ENCODE results near the gene TCF20. TPM values are rescaled to one million over a fixed set of nuclear protein-coding genes. Genes with fewer than 3 reads are reported as not detected.

TCF20 gene
- total RNA-seq, 3 donors from 2014 or later: 24.2 to 43.3 (median 36.1) TPM

GRCh38 chr22:42225841-42226240 is 44.6 kb downstream of the TCF20 start:
- no peak for TF ChIP-seq POLR2A (IDR thresholded peaks at IDR 0.05)
- TF ChIP-seq POLR2AphosphoS5 (IDR thresholded peaks at IDR 0.05): no peak
- TF ChIP-seq, protein P1, sequence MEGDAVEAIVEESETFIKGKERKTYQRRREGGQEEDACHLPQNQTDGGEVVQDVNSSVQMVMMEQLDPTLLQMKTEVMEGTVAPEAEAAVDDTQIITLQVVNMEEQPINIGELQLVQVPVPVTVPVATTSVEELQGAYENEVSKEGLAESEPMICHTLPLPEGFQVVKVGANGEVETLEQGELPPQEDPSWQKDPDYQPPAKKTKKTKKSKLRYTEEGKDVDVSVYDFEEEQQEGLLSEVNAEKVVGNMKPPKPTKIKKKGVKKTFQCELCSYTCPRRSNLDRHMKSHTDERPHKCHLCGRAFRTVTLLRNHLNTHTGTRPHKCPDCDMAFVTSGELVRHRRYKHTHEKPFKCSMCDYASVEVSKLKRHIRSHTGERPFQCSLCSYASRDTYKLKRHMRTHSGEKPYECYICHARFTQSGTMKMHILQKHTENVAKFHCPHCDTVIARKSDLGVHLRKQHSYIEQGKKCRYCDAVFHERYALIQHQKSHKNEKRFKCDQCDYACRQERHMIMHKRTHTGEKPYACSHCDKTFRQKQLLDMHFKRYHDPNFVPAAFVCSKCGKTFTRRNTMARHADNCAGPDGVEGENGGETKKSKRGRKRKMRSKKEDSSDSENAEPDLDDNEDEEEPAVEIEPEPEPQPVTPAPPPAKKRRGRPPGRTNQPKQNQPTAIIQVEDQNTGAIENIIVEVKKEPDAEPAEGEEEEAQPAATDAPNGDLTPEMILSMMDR (IDR thresholded peaks at IDR 0.05): no peak

GRCh38 chr22:42222140-42222539 is 48.3 kb downstream of the TCF20 start:
- DNase-seq (ENCODE audit: low spot score in 2 of 2): no peak
- Histone ChIP-seq H3K27ac (no peak overlapping the region), H3K27me3 (no peaks in the 10 kb centered on the region), H3K36me3 (no peaks in the 10 kb centered on the region), H3K9me3 (no peaks in the 10 kb centered on the region), H3K4me1 (no peaks in the 10 kb centered on the region), H3K4me3 (no peak overlapping the region)
- intact Hi-C loops (cut with DNase I; ENCODE audit: low total_unique reads): loop anchor here (10.0 kb wide), 1 partner anchor 367 kb away; no protein-coding TSS in a partner anchor
- no peak for TF ChIP-seq POLR2AphosphoS5 (IDR thresholded peaks at IDR 0.05)
- TF ChIP-seq, protein P1 (IDR thresholded peaks at IDR 0.05): no peak
- no peak for TF ChIP-seq POLR2A (IDR thresholded peaks at IDR 0.05)

More at GRCh38 chr22:42225841-42226240, 44.6 kb downstream of the TCF20 start:
- Histone ChIP-seq H3K9me3 (no peaks in the 10 kb centered on the region), H3K4me3 (no peak overlapping the region), H3K27me3 (no peaks in the 10 kb centered on the region), H3K36me3 (no peaks in the 10 kb centered on the region), H3K27ac (no peak overlapping the region), H3K4me1 (peaks cover 0 to 7% of the 10 kb centered on the region in 2 donors)
- intact Hi-C loops (cut with DNase I; ENCODE audit: low total_unique reads): loop anchor here (2.0 to 10.0 kb wide), 2 partner anchors 75 to 371 kb away; no protein-coding TSS in a partner anchor
- no peak for DNase-seq (ENCODE audit: low spot score in 2 of 2)

Other genes with a start within 250 kb of the TCF20 start
- gene NAGA, start 199.8 kb downstream of the TCF20 start, total RNA-seq: 10 to 100 TPM; 22.9 to 38.9 (median 27.2) TPM
- gene PHETA2, start 196.4 kb downstream of the TCF20 start, total RNA-seq: 10 to 100 TPM; 11.5 to 18.0 (median 11.6) TPM
- 10 to 100 TPM; 13.9 to 19.7 (median 16.2) TPM for gene SMDT1, start 191.0 kb downstream of the TCF20 start, total RNA-seq
- gene NDUFA6, start 179.9 kb downstream of the TCF20 start, total RNA-seq: 10 to 100 TPM; 37.3 to 61.1 (median 45.2) TPM
- gene CYP2D6, start 139.8 kb downstream of the TCF20 start, total RNA-seq: 1 to 10 TPM in 1 of 3 donors, under 1 TPM in 2; 0.16 to 2.0 (median 0.73) TPM
- gene NFAM1, start 161.8 kb upstream of the TCF20 start, total RNA-seq: 1 to 10 TPM in 2 of 3 donors, under 1 TPM in 1; 0.66 to 4.3 (median 1.5) TPM
- 10 to 100 TPM; 19.0 to 31.8 (median 25.6) TPM for gene RRP7A, start 249.1 kb upstream of the TCF20 start, total RNA-seq